ENCODE results near the gene PITPNB.
A peak's percentile ranks its signal among the peaks of the same experiment; 100 is the strongest.

The PITPNB gene

DNA sequence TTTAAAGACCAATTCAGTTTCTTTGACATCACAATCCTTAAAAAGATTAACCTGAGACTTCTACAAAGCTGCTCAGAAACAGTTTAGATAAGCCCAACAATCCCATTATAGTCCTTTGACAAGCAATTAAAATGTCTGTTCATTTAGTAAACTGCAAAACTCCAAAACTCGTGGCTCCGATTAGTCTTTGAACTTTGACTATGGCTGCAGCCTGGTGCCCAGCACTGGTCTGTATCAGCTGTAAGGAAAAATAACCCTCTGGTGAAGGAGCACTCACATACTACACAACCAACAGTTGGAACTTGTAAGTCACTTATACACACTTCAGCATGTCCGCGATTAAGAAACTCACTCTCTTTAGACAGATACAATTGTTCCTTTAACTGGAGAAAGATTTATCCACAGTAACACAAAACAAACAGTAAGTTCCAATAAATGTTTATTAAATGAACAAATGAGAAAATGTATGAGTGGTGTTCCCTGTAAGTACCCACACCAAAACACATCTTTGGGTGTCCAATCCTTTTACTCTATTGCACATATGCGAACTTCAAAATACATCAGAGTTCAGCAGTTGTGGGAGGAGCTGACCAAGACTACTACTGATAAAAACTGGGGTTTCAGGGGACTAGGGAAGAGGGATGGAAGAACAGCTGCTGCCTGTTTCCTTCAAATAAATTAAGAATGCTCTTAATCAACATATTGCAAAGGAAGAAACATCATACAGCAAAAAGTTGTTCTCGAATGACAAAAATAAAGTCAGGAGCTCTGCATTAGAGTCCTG, 36.4 kb downstream of the PITPNB start:
- intact Hi-C loops (cut with DNase I), result no loop called here
- DNase-seq, result no peak

DNA sequence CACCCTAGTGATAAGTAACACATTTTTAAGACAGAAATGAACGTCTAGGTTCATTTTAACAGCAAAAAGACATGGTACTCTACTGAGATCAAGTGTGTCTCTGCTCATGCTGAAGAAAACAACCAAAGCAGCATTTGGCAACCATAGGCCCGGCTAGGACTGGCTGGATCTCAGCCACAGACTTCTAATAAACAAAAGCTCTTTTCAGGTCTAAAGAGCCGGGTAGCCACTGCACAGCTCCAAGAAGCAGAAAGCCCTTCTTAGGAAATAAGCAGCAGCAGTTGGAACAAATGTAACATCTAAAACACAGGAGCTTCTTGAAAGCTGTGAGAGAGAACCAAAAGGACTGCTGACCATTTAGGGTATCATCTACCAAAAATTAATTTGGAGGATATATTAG, 37.6 kb downstream of the PITPNB start:
- peak in 9 of 10 donors; percentile 19 to 91 (median 47) for DNase-seq
- intact Hi-C loops (cut with DNase I), result loop anchor here (2.0 kb wide), 2 partner anchors 37 to 127 kb away; partner anchors contain the start of gene PITPNB

DNA sequence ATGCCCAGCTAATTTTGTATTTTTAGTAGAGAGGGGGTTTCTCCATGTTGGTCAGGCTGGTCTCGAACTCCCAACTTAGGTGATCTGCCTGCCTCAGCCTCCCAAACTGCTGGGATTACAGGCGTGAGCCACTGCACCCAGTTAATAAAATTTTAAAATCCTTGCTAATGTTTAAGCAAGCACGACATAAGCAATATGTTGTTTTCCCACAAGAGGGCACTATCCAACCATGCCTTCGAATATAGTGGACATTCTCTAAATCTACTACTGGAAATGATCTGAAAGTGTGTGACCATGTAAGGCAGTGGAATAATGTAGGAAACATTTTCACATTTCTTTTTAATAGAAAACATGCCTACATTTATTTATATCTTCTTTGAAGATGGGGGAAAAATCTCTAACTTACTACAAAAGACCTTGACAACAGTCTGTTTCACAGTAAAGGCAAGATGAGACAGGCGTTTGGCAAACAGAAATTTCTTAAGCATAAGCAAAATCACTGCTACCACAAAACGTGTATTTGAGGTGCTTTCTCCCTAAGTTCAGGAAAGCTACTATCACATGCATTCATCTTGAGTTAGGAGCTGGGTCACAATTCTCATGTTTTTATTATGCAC, 38.2 kb downstream of the PITPNB start:
- DNase-seq, result peak in 3 of 10 donors; percentile 20 to 54 (median 45)

GRCh38 chr22:27879923-27880322, 39.1 kb downstream of the PITPNB start:
- intact Hi-C loops (cut with DNase I), result loop anchor here (2.0 kb wide), 2 partner anchors 39 to 129 kb away; partner anchors contain the start of gene PITPNB
- no peak for DNase-seq

More for the DNA sequence above, 38.2 kb downstream of the PITPNB start:
- intact Hi-C loops (cut with DNase I), result loop anchor here (2.0 kb wide), 2 partner anchors 38 to 128 kb away; partner anchors contain the start of gene PITPNB

- DNase-seq, result no peak
- intact Hi-C loops (cut with DNase I), result no loop called here
These were observed 40.5 kb downstream of the PITPNB start for GRCh38 chr22:27878541-27878940.

DNA sequence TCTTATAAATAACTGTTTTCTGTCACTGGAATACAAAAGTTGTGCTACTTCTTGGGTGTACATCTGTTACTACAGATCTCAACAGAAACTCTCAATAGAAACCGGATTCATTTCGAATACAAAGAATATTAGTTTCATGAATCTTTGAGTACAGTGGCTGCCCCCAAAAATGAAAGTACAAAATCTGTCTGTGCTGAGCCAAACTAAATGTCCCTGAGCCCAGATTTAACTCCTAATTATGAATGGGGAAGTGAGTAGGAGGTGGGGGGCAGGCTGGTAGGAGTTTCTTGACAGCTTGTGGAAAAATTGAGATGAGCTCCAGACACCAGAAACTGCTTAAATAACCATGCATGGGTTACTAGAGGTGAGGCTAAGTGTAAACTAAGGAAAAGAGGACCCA, 41.6 kb downstream of the PITPNB start:
- intact Hi-C loops (cut with DNase I), result no loop called here

DNA sequence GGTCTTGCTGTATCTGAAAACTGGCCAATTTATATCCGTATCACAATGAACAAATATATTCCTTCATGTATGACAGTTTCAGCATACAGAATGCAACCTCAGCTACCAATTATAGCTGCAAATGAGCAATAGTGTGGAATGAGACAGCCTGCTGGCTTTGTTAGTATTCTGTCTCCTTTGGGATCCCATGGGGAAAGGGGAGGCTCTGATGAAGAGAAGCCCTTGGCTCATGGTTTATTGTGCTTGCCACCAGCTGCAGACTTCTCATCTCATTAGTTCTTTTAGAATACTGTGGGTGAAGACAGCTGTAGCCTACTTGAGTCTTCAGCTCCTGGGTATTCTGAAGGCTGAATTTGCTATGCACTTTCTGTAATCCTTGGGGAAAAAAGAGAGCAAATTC, 42.4 kb downstream of the PITPNB start:
- no peak for DNase-seq
- intact Hi-C loops (cut with DNase I), result no loop called here

More for the DNA sequence above, 41.6 kb downstream of the PITPNB start:
- no peak for DNase-seq

DNA sequence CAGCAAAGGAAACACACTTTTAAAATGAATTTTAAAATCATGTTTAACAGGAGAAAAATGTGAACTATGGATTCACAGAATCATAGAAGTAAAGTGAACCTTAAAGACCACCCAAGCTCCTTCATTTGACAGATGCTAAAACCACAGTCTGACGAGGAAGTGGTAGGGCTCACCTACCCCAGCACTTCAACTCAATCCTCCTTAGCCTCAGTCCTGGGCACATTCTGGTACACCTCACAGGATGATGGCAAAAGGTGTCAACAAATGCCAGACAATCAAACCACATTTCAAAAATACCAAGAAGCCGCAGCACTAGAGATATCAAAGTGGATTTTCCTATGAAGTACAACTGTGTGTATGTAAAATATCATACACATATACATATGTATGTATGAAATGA, 43.1 kb downstream of the PITPNB start:
- DNase-seq, result no peak
- intact Hi-C loops (cut with DNase I), result no loop called here

GRCh38 chr22:27874764-27875163, 44.3 kb downstream of the PITPNB start:
- intact Hi-C loops (cut with DNase I), result no loop called here
- DNase-seq, result no peak

- peak in 1 of 10 donors; percentile 42 for DNase-seq
- intact Hi-C loops (cut with DNase I), result no loop called here
These were observed 44.9 kb downstream of the PITPNB start for GRCh38 chr22:27874185-27874584.

- DNase-seq, result no peak
- intact Hi-C loops (cut with DNase I), result no loop called here
These were observed 45.6 kb downstream of the PITPNB start for GRCh38 chr22:27873472-27873871.

DNA sequence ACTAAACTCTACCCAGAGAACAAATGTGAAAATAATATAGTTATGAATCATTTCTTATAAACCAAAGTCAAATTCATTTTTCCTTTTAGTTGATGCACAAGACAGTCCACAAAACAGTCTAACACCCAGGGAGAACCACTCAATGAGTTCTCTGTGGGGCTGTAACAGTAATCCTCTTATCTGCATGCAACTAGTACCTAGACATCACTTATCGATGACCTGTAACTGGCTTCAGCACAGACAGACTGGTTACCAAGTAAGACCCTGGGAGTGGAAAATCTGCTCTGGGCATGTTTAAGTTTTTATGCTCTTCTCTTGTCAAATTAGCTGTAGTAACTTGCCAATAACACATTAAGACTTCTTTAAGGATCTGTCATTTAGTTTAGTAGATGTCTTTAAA, 46.6 kb downstream of the PITPNB start:
- intact Hi-C loops (cut with DNase I), result no loop called here
- DNase-seq, result no peak

- DNase-seq, result no peak
- intact Hi-C loops (cut with DNase I), result no loop called here
These were observed 47.6 kb downstream of the PITPNB start for GRCh38 chr22:27871306-27872014.

- intact Hi-C loops (cut with DNase I), result no loop called here
- DNase-seq, result no peak
These were observed 48.5 kb downstream of the PITPNB start for GRCh38 chr22:27870234-27871191.

GRCh38 chr22:27868732-27869282, 50.2 kb downstream of the PITPNB start:
- intact Hi-C loops (cut with DNase I), result no loop called here
- no peak for DNase-seq

GRCh38 chr22:27867953-27868731, 50.9 kb downstream of the PITPNB start:
- intact Hi-C loops (cut with DNase I), result no loop called here
- DNase-seq, result no peak

DNA sequence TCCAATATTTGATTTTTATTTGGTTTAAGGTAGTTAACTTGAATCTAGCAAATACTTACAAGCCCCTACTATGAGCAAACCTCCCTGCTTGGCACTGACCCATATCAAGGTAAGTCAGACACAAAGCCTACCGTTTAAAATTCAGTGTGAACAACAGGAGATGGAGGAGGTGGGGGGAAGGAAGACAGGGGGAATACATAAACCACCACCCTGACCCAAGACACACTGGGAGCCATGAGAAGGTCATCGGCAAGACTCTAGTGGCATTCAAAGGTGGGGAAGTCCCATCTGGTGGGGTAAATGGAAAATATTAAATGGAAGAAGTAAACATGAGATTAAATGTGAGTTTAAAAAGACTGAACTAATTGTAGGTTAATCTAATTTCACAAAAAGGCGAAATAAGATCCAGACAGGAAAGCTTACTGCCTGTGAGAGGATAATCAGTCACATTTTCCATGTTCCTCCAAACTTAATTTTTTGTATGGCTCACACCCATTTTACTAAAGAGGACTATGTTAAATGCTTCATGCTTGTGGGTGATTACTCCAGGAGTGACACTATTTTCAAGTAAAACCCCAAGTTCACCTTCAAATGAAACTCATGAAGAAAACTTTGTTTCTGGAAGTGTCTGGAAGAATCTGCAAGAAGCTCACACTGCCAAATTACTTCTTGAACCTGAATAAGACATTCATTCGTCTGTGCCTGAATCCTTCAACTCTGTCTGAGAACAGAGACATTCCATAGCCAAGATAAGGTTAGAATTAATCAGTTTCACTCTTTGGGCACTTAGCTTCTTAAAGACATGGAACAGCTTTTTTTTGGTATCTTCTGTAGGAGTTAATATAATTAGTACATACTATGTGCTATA, 51.7 kb downstream of the PITPNB start:
- DNase-seq, result no peak
- intact Hi-C loops (cut with DNase I), result no loop called here
